ENCODE results near the gene NBL1.

Gene NBL1

GRCh38 chr1:19643602-19644394 lies at the start of gene NBL1:
TSS of gene NBL1 (plus strand) at chr1:19644311. CDS start at chr1:19655031, 10,720 bp downstream.
- DNase-seq (no peak), ATAC-seq (replicated peaks) (peak; percentile 67 to 71)
- Mint-ChIP-seq H3K4me3 (peak within 1 kb of the TSS; percentile 92 to 99), H3K4me1 (peaks cover 8 to 35% of the 10 kb centered on the region in 2 donors), H3K9me3 (no peaks in the 10 kb centered on the region), H3K36me3 (peaks cover 0 to 3% of the 10 kb centered on the region in 2 donors), H3K27me3 (peaks cover 52 to 74% of the 10 kb centered on the region in 2 donors), H3K27ac (peak within 1 kb of the TSS; percentile 65)

- Mint-ChIP-seq H3K9me3 (peaks cover 0 to 3% of the 10 kb centered on the region in 2 donors), H3K27ac (peak overlapping the region; percentile 99), H3K27me3 (no peaks in the 10 kb centered on the region), H3K4me3 (peak overlapping the region; percentile 88 to 95), H3K36me3 (peaks cover 27 to 28% of the 10 kb centered on the region in 2 donors), H3K4me1 (peaks cover 22 to 35% of the 10 kb centered on the region in 2 donors)
- ATAC-seq (replicated peaks) (no peak), DNase-seq (no peak)
These were observed 47.9 kb upstream of the NBL1 start for GRCh38 chr1:19596065-19596713.

- Mint-ChIP-seq H3K27ac (peak overlapping the region; percentile 99), H3K36me3 (peaks cover 31 to 32% of the 10 kb centered on the region in 2 donors), H3K9me3 (peaks cover 0 to 3% of the 10 kb centered on the region in 2 donors), H3K4me1 (peaks cover 24 to 39% of the 10 kb centered on the region in 2 donors), H3K27me3 (no peaks in the 10 kb centered on the region), H3K4me3 (peak overlapping the region; percentile 88 to 95)
- DNase-seq (peak; percentile 98), ATAC-seq (replicated peaks) (peak; percentile 88 to 94)
These were observed 47.2 kb upstream of the NBL1 start for GRCh38 chr1:19596714-19597495.

- H3K27me3 Mint-ChIP-seq, result no peaks in the 10 kb centered on the region
- H3K4me1 Mint-ChIP-seq, result peaks cover 26 to 43% of the 10 kb centered on the region in 2 donors
- peak overlapping the region; percentile 88 to 95 for H3K4me3 Mint-ChIP-seq
- H3K9me3 Mint-ChIP-seq, result peaks cover 0 to 3% of the 10 kb centered on the region in 2 donors
- DNase-seq (peak; percentile 58), ATAC-seq (replicated peaks) (peak; percentile 19 to 27)
- H3K36me3 Mint-ChIP-seq, result peaks cover 33 to 35% of the 10 kb centered on the region in 2 donors
- H3K27ac Mint-ChIP-seq, result peak overlapping the region; percentile 99
These were observed 46.4 kb upstream of the NBL1 start for GRCh38 chr1:19597496-19598309.

- no peak for ATAC-seq (replicated peaks)
- H3K36me3 Mint-ChIP-seq, result peaks cover 35 to 45% of the 10 kb centered on the region in 2 donors
- H3K4me1 Mint-ChIP-seq, result peaks cover 31 to 57% of the 10 kb centered on the region in 2 donors
- H3K27me3 Mint-ChIP-seq, result no peaks in the 10 kb centered on the region
- H3K4me3 Mint-ChIP-seq, result peak overlapping the region; percentile 3 to 37
- DNase-seq, result no peak
- H3K27ac Mint-ChIP-seq, result no peak overlapping the region
- H3K9me3 Mint-ChIP-seq, result peaks cover 0 to 3% of the 10 kb centered on the region in 2 donors
These were observed 44.3 kb upstream of the NBL1 start for GRCh38 chr1:19599810-19600209.

GRCh38 chr1:19602486-19602885 lies 41.6 kb upstream of the NBL1 start:
- Mint-ChIP-seq H3K4me1 (peaks cover 29 to 68% of the 10 kb centered on the region in 2 donors), H3K36me3 (peaks cover 32 to 44% of the 10 kb centered on the region in 2 donors), H3K27ac (no peak overlapping the region), H3K9me3 (peaks cover 0 to 3% of the 10 kb centered on the region in 2 donors), H3K4me3 (no peak overlapping the region), H3K27me3 (no peaks in the 10 kb centered on the region)
- no peak for ATAC-seq (replicated peaks)
- no peak for DNase-seq

GRCh38 chr1:19605967-19606366 lies 38.1 kb upstream of the NBL1 start:
- DNase-seq (no peak), ATAC-seq (replicated peaks) (no peak)
- Mint-ChIP-seq H3K9me3 (no peaks in the 10 kb centered on the region), H3K27ac (peak overlapping the region; percentile 14), H3K4me3 (no peak overlapping the region), H3K4me1 (peaks cover 17 to 40% of the 10 kb centered on the region in 2 donors), H3K27me3 (no peaks in the 10 kb centered on the region), H3K36me3 (peaks cover 14 to 37% of the 10 kb centered on the region in 2 donors)

GRCh38 chr1:19606817-19607642 lies 37.1 kb upstream of the NBL1 start:
- ATAC-seq (replicated peaks), result no peak
- Mint-ChIP-seq H3K4me3 (no peak overlapping the region), H3K9me3 (no peaks in the 10 kb centered on the region), H3K27ac (no peak overlapping the region), H3K27me3 (no peaks in the 10 kb centered on the region), H3K36me3 (peaks cover 9 to 31% of the 10 kb centered on the region in 2 donors), H3K4me1 (peaks cover 13 to 34% of the 10 kb centered on the region in 2 donors)
- no peak for DNase-seq

GRCh38 chr1:19608232-19608631 lies 35.9 kb upstream of the NBL1 start:
- Mint-ChIP-seq H3K4me1 (peaks cover 16 to 37% of the 10 kb centered on the region in 2 donors), H3K27me3 (no peaks in the 10 kb centered on the region), H3K27ac (no peak overlapping the region), H3K9me3 (no peaks in the 10 kb centered on the region), H3K4me3 (no peak overlapping the region), H3K36me3 (peaks cover 11 to 34% of the 10 kb centered on the region in 2 donors)
- no peak for DNase-seq
- no peak for ATAC-seq (replicated peaks)

GRCh38 chr1:19610282-19610981 lies 33.7 kb upstream of the NBL1 start:
- DNase-seq (no peak), ATAC-seq (replicated peaks) (no peak)
- peaks cover 19 to 38% of the 10 kb centered on the region in 2 donors for H3K36me3 Mint-ChIP-seq
- no peak overlapping the region for H3K4me3 Mint-ChIP-seq
- H3K27me3 Mint-ChIP-seq, result no peaks in the 10 kb centered on the region
- no peak overlapping the region for H3K27ac Mint-ChIP-seq
- no peaks in the 10 kb centered on the region for H3K9me3 Mint-ChIP-seq
- peaks cover 16 to 20% of the 10 kb centered on the region in 2 donors for H3K4me1 Mint-ChIP-seq

- peaks cover 9 to 12% of the 10 kb centered on the region in 2 donors for H3K4me1 Mint-ChIP-seq
- H3K36me3 Mint-ChIP-seq, result peaks cover 22 to 44% of the 10 kb centered on the region in 2 donors
- no peak overlapping the region for H3K27ac Mint-ChIP-seq
- H3K4me3 Mint-ChIP-seq, result no peak overlapping the region
- no peaks in the 10 kb centered on the region for H3K27me3 Mint-ChIP-seq
- no peak for ATAC-seq (replicated peaks)
- no peaks in the 10 kb centered on the region for H3K9me3 Mint-ChIP-seq
- no peak for DNase-seq
These were observed 31.6 kb upstream of the NBL1 start for GRCh38 chr1:19612530-19612929.

GRCh38 chr1:19613171-19613703 lies 30.9 kb upstream of the NBL1 start:
- H3K27me3 Mint-ChIP-seq, result no peaks in the 10 kb centered on the region
- no peak overlapping the region for H3K27ac Mint-ChIP-seq
- H3K4me1 Mint-ChIP-seq, result peaks cover 9 to 12% of the 10 kb centered on the region in 2 donors
- ATAC-seq (replicated peaks), result no peak
- H3K9me3 Mint-ChIP-seq, result no peaks in the 10 kb centered on the region
- H3K4me3 Mint-ChIP-seq, result no peak overlapping the region
- peaks cover 18 to 37% of the 10 kb centered on the region in 2 donors for H3K36me3 Mint-ChIP-seq
- DNase-seq, result no peak
